ENCODE results near the gene PATJ. TPM values are rescaled to one million over a fixed set of nuclear protein-coding genes. Genes with fewer than 3 reads are reported as not detected.

The PATJ gene
- total and polyA plus RNA-seq, 4 donors, result 8.0 to 47.1 (median 24.3) TPM

GRCh38 chr1:62110198-62110817 is 368.0 kb downstream of the PATJ start:
- no peak for DNase-seq
- intact Hi-C loops (cut with DNase I), result no loop called here
- ATAC-seq (ENCODE audit: low FRiP score), result no peak
- H3K27me3 ChIP-seq (ENCODE audit: control insufficient read depth in 1 of 2, insufficient read depth in 2 of 2, low read length in 1 of 2), result no peaks in the 10 kb centered on the region
- no peaks in the 10 kb centered on the region for H3K36me3 ChIP-seq (ENCODE audit: control insufficient read depth in 1 of 2, insufficient read depth in 2 of 2, low read length in 1 of 2)
- no peak overlapping the region for H3K4me3 ChIP-seq (ENCODE audit: low read length in 2 of 2)
- H3K9me3 ChIP-seq (ENCODE audit: control insufficient read depth, low read length), result no peaks in the 10 kb centered on the region
- H3K27ac ChIP-seq (ENCODE audit: low read depth in 1 of 2, low read length in 2 of 2), result no peak overlapping the region
- H3K4me1 ChIP-seq (ENCODE audit: control insufficient read depth in 1 of 2, insufficient read depth in 2 of 2, low read length in 2 of 2), result no peaks in the 10 kb centered on the region
- WGBS, 2 donors, result 70 to 75% methylated on average over 11 of the region's 11 CpGs

GRCh38 chr1:62111084-62111483 is 368.8 kb downstream of the PATJ start:
- Histone ChIP-seq H3K4me1 (ENCODE audit: control insufficient read depth in 1 of 2, insufficient read depth in 2 of 2, low read length in 2 of 2) (no peaks in the 10 kb centered on the region), H3K9me3 (ENCODE audit: control insufficient read depth, low read length) (no peaks in the 10 kb centered on the region), H3K4me3 (ENCODE audit: low read length in 2 of 2) (no peak overlapping the region), H3K27ac (ENCODE audit: low read depth in 1 of 2, low read length in 2 of 2) (no peak overlapping the region), H3K36me3 (ENCODE audit: control insufficient read depth in 1 of 2, insufficient read depth in 2 of 2, low read length in 1 of 2) (no peaks in the 10 kb centered on the region), H3K27me3 (ENCODE audit: control insufficient read depth in 1 of 2, insufficient read depth in 2 of 2, low read length in 1 of 2) (no peaks in the 10 kb centered on the region)
- no peak for ATAC-seq (ENCODE audit: low FRiP score)
- no peak for DNase-seq
- intact Hi-C loops (cut with DNase I), result no loop called here
- 89 to 98% methylated on average over 1 of the region's 1 CpG for WGBS, 2 donors

GRCh38 chr1:62113507-62113906 is 371.2 kb downstream of the PATJ start:
- Histone ChIP-seq H3K36me3 (ENCODE audit: control insufficient read depth in 1 of 2, insufficient read depth in 2 of 2, low read length in 1 of 2) (no peaks in the 10 kb centered on the region), H3K27ac (ENCODE audit: low read depth in 1 of 2, low read length in 2 of 2) (no peak overlapping the region), H3K9me3 (ENCODE audit: control insufficient read depth, low read length) (no peaks in the 10 kb centered on the region), H3K4me3 (ENCODE audit: low read length in 2 of 2) (no peak overlapping the region), H3K4me1 (ENCODE audit: control insufficient read depth in 1 of 2, insufficient read depth in 2 of 2, low read length in 2 of 2) (no peaks in the 10 kb centered on the region), H3K27me3 (ENCODE audit: control insufficient read depth in 1 of 2, insufficient read depth in 2 of 2, low read length in 1 of 2) (no peaks in the 10 kb centered on the region)
- no peak for DNase-seq
- intact Hi-C loops (cut with DNase I), result no loop called here
- no peak for ATAC-seq (ENCODE audit: low FRiP score)

GRCh38 chr1:62117018-62117750 is 374.9 kb downstream of the PATJ start:
- no peak overlapping the region for H3K27ac ChIP-seq (ENCODE audit: low read depth in 1 of 2, low read length in 2 of 2)
- no peak overlapping the region for H3K4me3 ChIP-seq (ENCODE audit: low read length in 2 of 2)
- intact Hi-C loops (cut with DNase I), result no loop called here
- no peak for ATAC-seq (ENCODE audit: low FRiP score)
- no peaks in the 10 kb centered on the region for H3K27me3 ChIP-seq (ENCODE audit: control insufficient read depth in 1 of 2, insufficient read depth in 2 of 2, low read length in 1 of 2)
- no peaks in the 10 kb centered on the region for H3K36me3 ChIP-seq (ENCODE audit: control insufficient read depth in 1 of 2, insufficient read depth in 2 of 2, low read length in 1 of 2)
- no peaks in the 10 kb centered on the region for H3K4me1 ChIP-seq (ENCODE audit: control insufficient read depth in 1 of 2, insufficient read depth in 2 of 2, low read length in 2 of 2)
- DNase-seq, result no peak
- H3K9me3 ChIP-seq (ENCODE audit: control insufficient read depth, low read length), result no peaks in the 10 kb centered on the region
- 91 to 94% methylated on average over 6 of the region's 6 CpGs for WGBS, 2 donors

- intact Hi-C loops (cut with DNase I), result no loop called here
- Histone ChIP-seq H3K27ac (ENCODE audit: low read depth in 1 of 2, low read length in 2 of 2) (no peak overlapping the region), H3K4me1 (ENCODE audit: control insufficient read depth in 1 of 2, insufficient read depth in 2 of 2, low read length in 2 of 2) (no peaks in the 10 kb centered on the region), H3K36me3 (ENCODE audit: control insufficient read depth in 1 of 2, insufficient read depth in 2 of 2, low read length in 1 of 2) (peaks cover 2 to 4% of the 10 kb centered on the region in 2 donors), H3K27me3 (ENCODE audit: control insufficient read depth in 1 of 2, insufficient read depth in 2 of 2, low read length in 1 of 2) (no peaks in the 10 kb centered on the region), H3K4me3 (ENCODE audit: low read length in 2 of 2) (no peak overlapping the region), H3K9me3 (ENCODE audit: control insufficient read depth, low read length) (no peaks in the 10 kb centered on the region)
- DNase-seq (no peak), ATAC-seq (ENCODE audit: low FRiP score) (no peak)
- WGBS, 2 donors, result 86% methylated on average over 5 of the region's 5 CpGs
These were observed 384.5 kb downstream of the PATJ start for GRCh38 chr1:62126579-62127290.

- DNase-seq (no peak), ATAC-seq (ENCODE audit: low FRiP score) (no peak)
- H3K36me3 ChIP-seq (ENCODE audit: control insufficient read depth in 1 of 2, insufficient read depth in 2 of 2, low read length in 1 of 2), result peaks cover 2 to 4% of the 10 kb centered on the region in 2 donors
- H3K9me3 ChIP-seq (ENCODE audit: control insufficient read depth, low read length), result no peaks in the 10 kb centered on the region
- intact Hi-C loops (cut with DNase I), result no loop called here
- no peak overlapping the region for H3K4me3 ChIP-seq (ENCODE audit: low read length in 2 of 2)
- no peak overlapping the region for H3K27ac ChIP-seq (ENCODE audit: low read depth in 1 of 2, low read length in 2 of 2)
- H3K4me1 ChIP-seq (ENCODE audit: control insufficient read depth in 1 of 2, insufficient read depth in 2 of 2, low read length in 2 of 2), result no peaks in the 10 kb centered on the region
- H3K27me3 ChIP-seq (ENCODE audit: control insufficient read depth in 1 of 2, insufficient read depth in 2 of 2, low read length in 1 of 2), result no peaks in the 10 kb centered on the region
- 91 to 93% methylated on average over 14 of the region's 14 CpGs for WGBS, 2 donors
These were observed 386.5 kb downstream of the PATJ start for GRCh38 chr1:62128745-62129144.

- Histone ChIP-seq H3K27me3 (ENCODE audit: control insufficient read depth in 1 of 2, insufficient read depth in 2 of 2, low read length in 1 of 2) (no peaks in the 10 kb centered on the region), H3K36me3 (ENCODE audit: control insufficient read depth in 1 of 2, insufficient read depth in 2 of 2, low read length in 1 of 2) (peaks cover 2 to 4% of the 10 kb centered on the region in 2 donors), H3K9me3 (ENCODE audit: control insufficient read depth, low read length) (no peaks in the 10 kb centered on the region), H3K4me3 (ENCODE audit: low read length in 2 of 2) (no peak overlapping the region), H3K27ac (ENCODE audit: low read depth in 1 of 2, low read length in 2 of 2) (no peak overlapping the region), H3K4me1 (ENCODE audit: control insufficient read depth in 1 of 2, insufficient read depth in 2 of 2, low read length in 2 of 2) (no peaks in the 10 kb centered on the region)
- WGBS, 2 donors, result 68% methylated on average over 6 of the region's 6 CpGs
- no peak for DNase-seq
- ATAC-seq (ENCODE audit: low FRiP score), result peak; percentile 71
- intact Hi-C loops (cut with DNase I), result loop anchor here (2.0 to 5.0 kb wide), 2 partner anchors 48 to 49 kb away; no protein-coding TSS in a partner anchor
These were observed 388.9 kb downstream of the PATJ start for GRCh38 chr1:62131093-62131725.

GRCh38 chr1:62138029-62138428 is 395.7 kb downstream of the PATJ start:
- no peaks in the 10 kb centered on the region for H3K4me1 ChIP-seq (ENCODE audit: control insufficient read depth in 1 of 2, insufficient read depth in 2 of 2, low read length in 2 of 2)
- peaks cover 4% of the 10 kb centered on the region in 2 donors for H3K36me3 ChIP-seq (ENCODE audit: control insufficient read depth in 1 of 2, insufficient read depth in 2 of 2, low read length in 1 of 2)
- WGBS, 2 donors, result 72 to 83% methylated on average over 3 of the region's 3 CpGs
- H3K27me3 ChIP-seq (ENCODE audit: control insufficient read depth in 1 of 2, insufficient read depth in 2 of 2, low read length in 1 of 2), result no peaks in the 10 kb centered on the region
- H3K9me3 ChIP-seq (ENCODE audit: control insufficient read depth, low read length), result no peaks in the 10 kb centered on the region
- H3K27ac ChIP-seq (ENCODE audit: low read depth in 1 of 2, low read length in 2 of 2), result no peak overlapping the region
- intact Hi-C loops (cut with DNase I), result no loop called here
- H3K4me3 ChIP-seq (ENCODE audit: low read length in 2 of 2), result no peak overlapping the region
- no peak for DNase-seq
- no peak for ATAC-seq (ENCODE audit: low FRiP score)

Measured in aorta (tissue), 5 donors.